Thymus (tissue), 11 donors: ENCODE measurements around the gene SLC16A8. TPM values are rescaled to one million over a fixed set of nuclear protein-coding genes. Genes with fewer than 3 reads are reported as not detected.

ENCODE experiments used
- DNase-seq, 9 donors: peaks; one replicate each; pipeline ENCODE4 v3.0.0-alpha.2; 2013; ENCODE audit warnings: low spot score in 9 of 9, low read depth in 6 of 9, missing footprints in 1 of 9
- H3K27ac ChIP-seq, 2 donors: one replicate each; pipeline ENCODE4 v1.5.1; 2013; ENCODE audit warnings: control low read depth in 1 of 2, low read depth in 1 of 2, low read length in 1 of 2, mild to moderate bottlenecking in 1 of 2, moderate library complexity in 1 of 2
- H3K27me3 ChIP-seq, 2 donors: one replicate each; pipeline ENCODE4 v1.5.1; 2013; ENCODE audit warnings: low read length in 1 of 2; ENCODE audit not compliant: control insufficient read depth in 2 of 2, insufficient read depth in 1 of 2
- H3K36me3 ChIP-seq, 2 donors: one replicate each; pipeline ENCODE4 v1.5.1; 2013; ENCODE audit warnings: low read length in 1 of 2, mild to moderate bottlenecking in 1 of 2, moderate library complexity in 1 of 2; ENCODE audit not compliant: control insufficient read depth in 2 of 2, insufficient read depth in 2 of 2
- H3K4me1 ChIP-seq, 2 donors: one replicate each; pipeline ENCODE4 v1.5.1; 2013; ENCODE audit warnings: low read length in 2 of 2; ENCODE audit not compliant: control insufficient read depth in 2 of 2, insufficient read depth in 2 of 2
- H3K4me3 ChIP-seq, 2 donors: one replicate each; pipeline ENCODE4 v1.5.1; 2013; ENCODE audit warnings: low read length in 2 of 2, control low read depth in 1 of 2, mild to moderate bottlenecking in 1 of 2
- H3K9me3 ChIP-seq, 2 donors: one replicate each; pipeline ENCODE4 v1.5.1; 2013; ENCODE audit warnings: low read length in 1 of 2, mild to moderate bottlenecking in 1 of 2; ENCODE audit not compliant: control insufficient read depth in 2 of 2, insufficient read depth in 1 of 2
- WGBS: extraction: QIAGEN DNeasy Blood & Tissue Kit; methylation state at CpG from one replicate; pipeline ENCODE4 v1.1.7; 2013; 5-methylcytosine and 5-hydroxymethylcytosine counted together
- polyA plus RNA-seq: library from polyadenylated mRNA; stranded (reverse); fragments of 200-250 nt; gene quantifications from one replicate; pipeline ENCODE4 v1.2.3, GENCODE V29; 2013
- total RNA-seq: library from RNA; stranded (reverse); fragments of 120-200 nt; gene quantifications from one replicate; pipeline ENCODE4 v1.2.4, GENCODE V29; 2013
- donor health status: healthy.

The SLC16A8 gene
- total and polyA plus RNA-seq, 2 donors: 1.1 to 1.3 TPM

- no peaks in the 10 kb centered on the region for H3K9me3 ChIP-seq
- no peak for DNase-seq
- no peak overlapping the region for H3K27ac ChIP-seq
- H3K4me1 ChIP-seq: no peaks in the 10 kb centered on the region
- H3K27me3 ChIP-seq: no peaks in the 10 kb centered on the region
- WGBS: 87% methylated on average over 13 of the region's 13 CpGs
- H3K36me3 ChIP-seq: peaks cover 0 to 26% of the 10 kb centered on the region in 2 donors
- H3K4me3 ChIP-seq: no peak overlapping the region
Observed at GRCh38 chr22:38066381-38067027, 17.5 kb downstream of the SLC16A8 start.

- no peaks in the 10 kb centered on the region for H3K27me3 ChIP-seq
- H3K4me1 ChIP-seq: no peaks in the 10 kb centered on the region
- H3K9me3 ChIP-seq: no peaks in the 10 kb centered on the region
- peaks cover 0 to 23% of the 10 kb centered on the region in 2 donors for H3K36me3 ChIP-seq
- H3K4me3 ChIP-seq: no peak overlapping the region
- H3K27ac ChIP-seq: no peak overlapping the region
- DNase-seq: no peak
- 98% methylated on average over 8 of the region's 8 CpGs for WGBS
Observed at GRCh38 chr22:38065539-38065938, 18.4 kb downstream of the SLC16A8 start.

GRCh38 chr22:38062791-38063190, 21.2 kb downstream of the SLC16A8 start:
- no peak for DNase-seq
- Histone ChIP-seq H3K9me3 (no peaks in the 10 kb centered on the region), H3K27ac (peak overlapping the region in 1 of 2 donors; percentile 20), H3K36me3 (peaks cover 3 to 16% of the 10 kb centered on the region in 2 donors), H3K4me1 (peaks cover 0 to 2% of the 10 kb centered on the region in 2 donors), H3K4me3 (no peak overlapping the region), H3K27me3 (no peaks in the 10 kb centered on the region)
- WGBS: 95% methylated on average over 6 of the region's 6 CpGs

GRCh38 chr22:38056969-38057891, 26.8 kb downstream of the SLC16A8 start, which contains the start of gene PICK1:
Gene PICK1 (plus strand): TSS chr22:38057404. CDS start chr22:38057810, 406 bp downstream.
- peak; percentile 45 to 83 (median 53) for DNase-seq
- Histone ChIP-seq H3K36me3 (peaks cover 0 to 3% of the 10 kb centered on the region in 2 donors), H3K4me3 (peak within 1 kb of the TSS; percentile 68 to 69), H3K4me1 (peaks cover 2 to 26% of the 10 kb centered on the region in 2 donors), H3K9me3 (peaks cover 0 to 5% of the 10 kb centered on the region in 2 donors), H3K27me3 (peaks cover 0 to 4% of the 10 kb centered on the region in 2 donors), H3K27ac (peak within 1 kb of the TSS; percentile 34 to 64)
- 4% methylated on average over 47 of the region's 47 CpGs for WGBS

GRCh38 chr22:38051900-38052862, 31.8 kb downstream of the SLC16A8 start:
- H3K27me3 ChIP-seq: peaks cover 0 to 11% of the 10 kb centered on the region in 2 donors
- peaks cover 0 to 5% of the 10 kb centered on the region in 2 donors for H3K9me3 ChIP-seq
- peak; percentile 45 to 87 (median 75) for DNase-seq
- WGBS: 38% methylated on average over 30 of the region's 30 CpGs
- no peaks in the 10 kb centered on the region for H3K36me3 ChIP-seq
- no peak overlapping the region for H3K4me3 ChIP-seq
- H3K4me1 ChIP-seq: peaks cover 2 to 20% of the 10 kb centered on the region in 2 donors
- H3K27ac ChIP-seq: no peak overlapping the region

GRCh38 chr22:38051261-38051660, 32.7 kb downstream of the SLC16A8 start:
- Histone ChIP-seq H3K4me3 (no peak overlapping the region), H3K9me3 (no peaks in the 10 kb centered on the region), H3K27ac (no peak overlapping the region), H3K27me3 (peaks cover 0 to 14% of the 10 kb centered on the region in 2 donors), H3K4me1 (peaks cover 0 to 14% of the 10 kb centered on the region in 2 donors), H3K36me3 (no peaks in the 10 kb centered on the region)
- no peak for DNase-seq
- WGBS: 78% methylated on average over 8 of the region's 8 CpGs

- WGBS: 96% methylated on average over 7 of the region's 7 CpGs
- Histone ChIP-seq H3K27ac (no peak overlapping the region), H3K27me3 (peaks cover 0 to 14% of the 10 kb centered on the region in 2 donors), H3K4me1 (peaks cover 0 to 14% of the 10 kb centered on the region in 2 donors), H3K4me3 (no peak overlapping the region), H3K36me3 (no peaks in the 10 kb centered on the region), H3K9me3 (no peaks in the 10 kb centered on the region)
- no peak for DNase-seq
Observed at GRCh38 chr22:38050720-38051119, 33.3 kb downstream of the SLC16A8 start.

- H3K9me3 ChIP-seq: no peaks in the 10 kb centered on the region
- peaks cover 0 to 11% of the 10 kb centered on the region in 2 donors for H3K4me1 ChIP-seq
- WGBS: 93% methylated on average over 20 of the region's 20 CpGs
- no peak overlapping the region for H3K27ac ChIP-seq
- H3K36me3 ChIP-seq: no peaks in the 10 kb centered on the region
- no peak for DNase-seq
- H3K27me3 ChIP-seq: peaks cover 0 to 14% of the 10 kb centered on the region in 2 donors
- no peak overlapping the region for H3K4me3 ChIP-seq
Observed at GRCh38 chr22:38049812-38050619, 34.0 kb downstream of the SLC16A8 start.
